H1 (cell line): Measurements from ENCODE around the gene TNFRSF8. TPM values are rescaled to one million over a fixed set of nuclear protein-coding genes. Genes with fewer than 3 reads are reported as not detected.

Experiments
- CTCF ChIA-PET: fragments of 300-600 bp; sonication (Branson Sonifier 250); formaldehyde crosslinking; loops from one replicate; lab custom pipeline; 2021; ENCODE audit not compliant: partially characterized antibody; lab: Charles Lee
- POLR2A ChIA-PET: fragments of 300-600 bp; sonication (Branson Sonifier 250); formaldehyde crosslinking; loops from one replicate; lab custom pipeline; 2021; ENCODE audit warnings: inconsistent platforms; ENCODE audit not compliant: partially characterized antibody; lab: Charles Lee
- DNase-seq, 2 experiments: peaks; one replicate each; pipeline versions ENCODE4 v3.0.0 to v3.0.0-alpha.2; 2010 to 2022; ENCODE audit warnings: low spot score in 2 of 2, low read depth in 1 of 2, mixed read lengths in 1 of 2
- FAIRE-seq: peaks from 2 replicates; lab custom pipeline; 2011; peaks lifted over from hg19 to GRCh38; lab: Jason Lieb, UNC
- H2AFZ ChIP-seq: 2 replicates; pipeline ENCODE4 v1.8.1; 2012; ENCODE audit warnings: low read length, inconsistent platforms
- H2AK5ac ChIP-seq: 2 replicates; pipeline ENCODE4 v1.6.1; 2013; ENCODE audit warnings: low read depth, low read length
- H2BK120ac ChIP-seq: replicated peaks from 2 replicates; pipeline ENCODE3; 2013; ENCODE audit warnings: low read depth, low read length, inconsistent platforms
- H2BK12ac ChIP-seq: 2 replicates; pipeline ENCODE4 v1.6.1; 2013; ENCODE audit warnings: low read depth, low read length
- H2BK15ac ChIP-seq: 2 replicates; pipeline ENCODE4 v1.6.1; 2013; ENCODE audit warnings: low read length
- H2BK20ac ChIP-seq: 2 replicates; pipeline ENCODE4 v1.6.1; 2013; ENCODE audit warnings: low read length
- H2BK5ac ChIP-seq: 2 replicates; pipeline ENCODE4 v1.6.1; 2013; ENCODE audit warnings: low read depth, low read length
- H3K14ac ChIP-seq: 2 replicates; pipeline ENCODE4 v1.6.1; 2013; ENCODE audit warnings: inconsistent platforms; ENCODE audit not compliant: insufficient read length
- H3K18ac ChIP-seq: 2 replicates; pipeline ENCODE4 v1.6.1; 2013; ENCODE audit warnings: low read length; ENCODE audit errors: extremely low read depth
- H3K23ac ChIP-seq: 2 replicates; pipeline ENCODE4 v1.6.1; 2013; ENCODE audit warnings: inconsistent platforms; ENCODE audit not compliant: insufficient read length
- H3K23me2 ChIP-seq: 2 replicates; pipeline ENCODE4 v1.6.1; 2013; ENCODE audit warnings: low read depth, low read length
- H3K27ac ChIP-seq: 2 replicates; pipeline ENCODE4 v1.6.1; 2011; ENCODE audit warnings: low read depth, low read length, inconsistent platforms
- H3K27me3 ChIP-seq, 4 experiments: replicated peaks in 1 of 4; 1 replicate in 1 of 4; 2 replicates in 3 of 4; pipeline versions ENCODE4 v1.6.1 to v1.8.1; 2011 to 2013; ENCODE audit warnings: low read length in 3 of 4, mild to moderate bottlenecking in 3 of 4, inconsistent platforms in 2 of 4, mixed read lengths in 2 of 4, moderate library complexity in 1 of 4; ENCODE audit not compliant: control insufficient read depth in 3 of 4, insufficient read depth in 3 of 4; ENCODE audit errors: extremely low read depth in 1 of 4
- H3K36me3 ChIP-seq, 4 experiments: 2 replicates each; pipeline versions ENCODE4 v1.6.1 to v1.8.1; 2011 to 2013; ENCODE audit warnings: mild to moderate bottlenecking in 4 of 4, low read length in 3 of 4, moderate library complexity in 2 of 4, control low read depth in 1 of 4, inconsistent platforms in 1 of 4; ENCODE audit not compliant: insufficient read depth in 4 of 4, control insufficient read depth in 2 of 4
- H3K4ac ChIP-seq: replicated peaks from 2 replicates; pipeline ENCODE3; 2013; ENCODE audit warnings: low read length, low read depth, mixed read lengths, inconsistent platforms; ENCODE audit not compliant: insufficient read length
- H3K4me1 ChIP-seq, 4 experiments: replicated peaks in 1 of 4; 1 replicate in 1 of 4; 2 replicates in 3 of 4; pipeline versions ENCODE4 v1.6.1 to v1.8.1; 2011 to 2013; ENCODE audit warnings: low read length in 3 of 4, inconsistent platforms in 2 of 4, mixed read lengths in 1 of 4; ENCODE audit not compliant: insufficient read depth in 4 of 4, control insufficient read depth in 3 of 4
- H3K4me2 ChIP-seq, 2 experiments: 2 replicates each; pipeline versions ENCODE4 v1.6.1 to v1.8.1; 2011 to 2013; ENCODE audit warnings: low read depth in 2 of 2, low read length in 2 of 2, control low read depth in 1 of 2, inconsistent platforms in 1 of 2, mild to moderate bottlenecking in 1 of 2; ENCODE audit not compliant: insufficient read depth in 1 of 2
- H3K4me3 ChIP-seq, 4 experiments: fragments of 200-600, 300-600 bp in 1 of 4; sonication (generic), shearing (Covaris generic), sonication (Bioruptor Twin) in 1 of 4; 2 replicates each; pipeline versions ENCODE4 v1.5.1 to v1.8.1; 2011 to 2016; ENCODE audit warnings: low read length in 4 of 4, low read depth in 3 of 4, control low read depth in 2 of 4, inconsistent platforms in 2 of 4, mild to moderate bottlenecking in 2 of 4, mixed read lengths in 1 of 4, moderate library complexity in 1 of 4; ENCODE audit not compliant: insufficient read depth in 2 of 4; ENCODE audit errors: extremely low read depth in 1 of 4
- H3K56ac ChIP-seq: replicated peaks from 2 replicates; pipeline ENCODE3; 2013; ENCODE audit warnings: low read depth, mild to moderate bottlenecking, mixed read lengths, low read length, inconsistent platforms; ENCODE audit not compliant: insufficient read length
- H3K79me1 ChIP-seq: 2 replicates; pipeline ENCODE4 v1.6.1; 2013; ENCODE audit warnings: low read depth, low read length, control low read depth
- H3K79me2 ChIP-seq, 2 experiments: 2 replicates each; pipeline versions ENCODE4 v1.6.1 to v1.8.1; 2012 to 2013; ENCODE audit warnings: low read length in 2 of 2, mild to moderate bottlenecking in 2 of 2, inconsistent platforms in 1 of 2; ENCODE audit not compliant: insufficient read depth in 2 of 2, control insufficient read depth in 1 of 2
- H3K9ac ChIP-seq, 4 experiments: replicated peaks in 1 of 4; 1 replicate in 1 of 4; 2 replicates in 3 of 4; pipeline versions ENCODE4 v1.6.1 to v1.8.1; 2011 to 2013; ENCODE audit warnings: low read depth in 3 of 4, low read length in 3 of 4, control low read depth in 2 of 4, mild to moderate bottlenecking in 2 of 4, moderate library complexity in 2 of 4, inconsistent platforms in 1 of 4; ENCODE audit errors: extremely low read depth in 1 of 4
- H3K9me3 ChIP-seq, 2 experiments: 2 replicates each; pipeline versions ENCODE4 v1.6.1 to v1.8.1; 2012 to 2013; ENCODE audit warnings: mild to moderate bottlenecking in 2 of 2, moderate library complexity in 2 of 2, control low read depth in 1 of 2, inconsistent platforms in 1 of 2, low read depth in 1 of 2, low read length in 1 of 2, mixed read lengths in 1 of 2; ENCODE audit not compliant: insufficient read depth in 2 of 2
- H4K20me1 ChIP-seq, 2 experiments: replicated peaks in 1 of 2; 2 replicates each; pipeline versions ENCODE3 to v1.8.1; 2011 to 2013; ENCODE audit warnings: inconsistent platforms in 2 of 2, low read length in 2 of 2, mild to moderate bottlenecking in 1 of 2; ENCODE audit not compliant: insufficient read depth in 2 of 2, control insufficient read depth in 1 of 2
- H4K5ac ChIP-seq: 2 replicates; pipeline ENCODE4 v1.6.1; 2013; ENCODE audit warnings: low read length, low read depth, mixed read lengths, inconsistent platforms; ENCODE audit not compliant: insufficient read length
- H4K8ac ChIP-seq: 2 replicates; pipeline ENCODE4 v1.8.0; 2013; ENCODE audit warnings: mild to moderate bottlenecking, moderate library complexity, low read length, inconsistent platforms; ENCODE audit not compliant: insufficient read depth; ENCODE audit errors: extremely low read depth
- H4K91ac ChIP-seq: replicated peaks from 2 replicates; pipeline ENCODE3; 2013; ENCODE audit warnings: low read length, mixed read lengths, inconsistent platforms; ENCODE audit not compliant: insufficient read length
- EP300 ChIP-seq, 2 experiments: IDR thresholded peaks; 1 replicate in 1 of 2; 2 replicates in 1 of 2; pipeline ENCODE4 v1.6.1; 2011 to 2012; ENCODE audit warnings: low read depth in 2 of 2, low read length in 2 of 2, mild to moderate bottlenecking in 2 of 2, borderline replicate concordance in 1 of 2, inconsistent platforms in 1 of 2, moderate library complexity in 1 of 2
- MAFK ChIP-seq: IDR thresholded peaks from 2 replicates; pipeline ENCODE4 v1.6.1; 2012; ENCODE audit warnings: low read depth, mild to moderate bottlenecking, improper control_type of control experiment, low read length
- WGBS, 2 experiments: shearing (Covaris generic) in 1 of 2; methylation state at CpG; one replicate each; pipeline versions ENCODE4 v1.1.6 to v1.1.7; 2013 to 2015; ENCODE audit warnings: low lambda C conversion rate in 2 of 2, mixed read lengths in 2 of 2, inconsistent platforms in 1 of 2, low coverage in 1 of 2, missing lambda C conversion rate in 1 of 2; ENCODE audit not compliant: insufficient replicate concordance in 2 of 2, insufficient coverage in 1 of 2, insufficient read length in 1 of 2; ENCODE audit errors: extremely low coverage in 1 of 2, missing lambda C conversion rate in 1 of 2; 5-methylcytosine and 5-hydroxymethylcytosine counted together
- polyA plus RNA-seq, 7 experiments: library from polyadenylated mRNA; depleted of rRNA in 3 of 7; stranded (reverse) in 5 of 7; unstranded in 2 of 7; fragments of >200 nt in 5 of 7; fragments of 200-250 nt in 2 of 7; gene quantifications; 1 replicate in 5 of 7; 2 replicates in 1 of 7; 4 replicates in 1 of 7; pipeline versions ENCODE4 v1.2.1 to v1.2.3, GENCODE V29; 2011 to 2013; ENCODE audit warnings: missing spikeins in 2 of 7, mixed read lengths in 2 of 7
- total RNA-seq: library from RNA; stranded (reverse); fragmentation: NEBNext Ultra II Directional; extraction: Animal tissue kit (Norgen Biotek cat#: 25700); gene quantifications from 2 replicates; pipeline ENCODE4 v1.2.1, GENCODE V29; 2021

TNFRSF8 gene
- total and polyA plus RNA-seq, 2 of the 8 experiments (the other 6 are each of a cell fraction or from before 2014, with no cell fraction given): 23.2 to 32.7 TPM

- CTCF ChIA-PET: interaction anchor here (0.8 to 9.7 kb wide), 7 partner anchors 9 to 84 kb away, joined by 3 to 165 read pairs (median 5); no protein-coding TSS in a partner anchor
- DNase-seq: no peak
- 95% methylated on average over 31 of the region's 58 CpGs; no CpG with 5 or more reads in 1 of the 2 experiments for WGBS, 2 experiments
Observed at GRCh38 chr1:12191242-12192032, 128.3 kb downstream of the TNFRSF8 start.

More at GRCh38 chr1:12191242-12192032, 128.3 kb downstream of the TNFRSF8 start:
- no peak overlapping the region for H3K27ac ChIP-seq
- H3K4me3 ChIP-seq: no peak overlapping the region
- no peak overlapping the region for H2AFZ ChIP-seq
- no peak overlapping the region for H3K4me2 ChIP-seq
- TF ChIP-seq MAFK (no peak), EP300 (IDR thresholded peaks at IDR 0.05; ENCODE audit: borderline replicate concordance in 1 of 2, low read depth in 2 of 2, low read length in 2 of 2) (peak in 1 of 2 experiments; percentile 99; a peak in 1 of 3 replicates)
- H2BK120ac ChIP-seq: no peak overlapping the region
- H2BK12ac ChIP-seq: no peak overlapping the region
- no peaks in the 10 kb centered on the region for H4K20me1 ChIP-seq
- no peak overlapping the region for H2AK5ac ChIP-seq
- H3K36me3 ChIP-seq: no peaks in the 10 kb centered on the region
- H3K56ac ChIP-seq: no peak overlapping the region
- H3K27me3 ChIP-seq: no peaks in the 10 kb centered on the region; a peak in 1 of 7 replicates
- H4K5ac ChIP-seq: no peak overlapping the region
- H3K23me2 ChIP-seq: no peaks in the 10 kb centered on the region
- peak overlapping the region; percentile 89 for H4K8ac ChIP-seq
- H3K23ac ChIP-seq: no peak overlapping the region
- no peak overlapping the region for H3K4ac ChIP-seq
- H2BK5ac ChIP-seq: no peak overlapping the region
- H3K9ac ChIP-seq: no peak overlapping the region
- 0 out of 2 replicates have a peak overlapping the region, but pooled peaks have one; percentile 10 for H2BK15ac ChIP-seq
- H2BK20ac ChIP-seq: no peak overlapping the region
- H3K9me3 ChIP-seq: no peaks in the 10 kb centered on the region
- POLR2A ChIA-PET: no interaction called here
- no peak overlapping the region for H3K14ac ChIP-seq
- peaks cover 0 to 6% (median 2%) of the 10 kb centered on the region in 4 experiments; a peak in 6 of 7 replicates for H3K4me1 ChIP-seq
- H3K79me2 ChIP-seq: no peaks in the 10 kb centered on the region
- no peak overlapping the region for H4K91ac ChIP-seq
- no peak for FAIRE-seq
- no peaks in the 10 kb centered on the region for H3K79me1 ChIP-seq
- H3K18ac ChIP-seq: no peak overlapping the region
